Left lobe of liver (tissue), 2 donors: ENCODE measurements around the gene LCNL1. TPM values are rescaled to one million over a fixed set of nuclear protein-coding genes. Genes with fewer than 3 reads are reported as not detected.

Experiments
- ATAC-seq: fragments of 200-7000 bp; cut with Tn5 transposase; one replicate; pipeline ENCODE4 v1.9.1; 2020; ENCODE audit warnings: mild to moderate bottlenecking, moderate library complexity
- DNase-seq: peaks from one replicate; pipeline ENCODE4 v3.0.0-alpha.2; 2020; ENCODE audit warnings: low spot score
- total RNA-seq: library from RNA; stranded (reverse); gene quantifications from one replicate; pipeline ENCODE4 v1.2.1, GENCODE V29; 2021
- donor health status: DM: no; HTN: no; CAD: no; lungs with moderate emphysema.
- donor health status: DM: no; HTN: yes; CAD: no.

Gene LCNL1
- total RNA-seq, 1 donor from 2014 or later, result not detected

GRCh38 chr9:136946228-136947027, 36.4 kb upstream of the LCNL1 start:
- DNase-seq (no peak), ATAC-seq (no peak)

- DNase-seq (peak; percentile 80), ATAC-seq (peak; percentile 3)
Observed at GRCh38 chr9:136947028-136947891, 35.5 kb upstream of the LCNL1 start.

GRCh38 chr9:136947955-136948510, 34.8 kb upstream of the LCNL1 start:
- no peak for ATAC-seq
- DNase-seq, result peak; percentile 73

- ATAC-seq (peak; percentile 2), DNase-seq (no peak)
Observed at GRCh38 chr9:136949239-136949816, 33.5 kb upstream of the LCNL1 start.

GRCh38 chr9:136949817-136950655, 32.8 kb upstream of the LCNL1 start:
- ATAC-seq, result peak; percentile 67

GRCh38 chr9:136950656-136951276, 32.0 kb upstream of the LCNL1 start:
- peak; percentile 72 for DNase-seq
- peak; percentile 22 for ATAC-seq

More at GRCh38 chr9:136949817-136950655, 32.8 kb upstream of the LCNL1 start:
- peak; percentile 100 for DNase-seq

- ATAC-seq (no peak), DNase-seq (no peak)
Observed at GRCh38 chr9:136951541-136952320, 31.1 kb upstream of the LCNL1 start, which contains the start of gene LCN12. Gene LCN12 (plus strand): TSS chr9:136952273. CDS start chr9:136952328, 55 bp downstream.

GRCh38 chr9:136952321-136952850, 30.4 kb upstream of the LCNL1 start:
- DNase-seq, result no peak

GRCh38 chr9:136952876-136953770, 29.7 kb upstream of the LCNL1 start:
- DNase-seq (no peak), ATAC-seq (no peak)

More at GRCh38 chr9:136952321-136952850, 30.4 kb upstream of the LCNL1 start:
- ATAC-seq, result no peak

GRCh38 chr9:136953771-136954269, 29.0 kb upstream of the LCNL1 start:
- ATAC-seq, result no peak
- DNase-seq, result no peak

- no peak for ATAC-seq
- no peak for DNase-seq
Observed at GRCh38 chr9:136954270-136955083, 28.3 kb upstream of the LCNL1 start.

GRCh38 chr9:136955202-136955942, 27.4 kb upstream of the LCNL1 start:
- DNase-seq (no peak), ATAC-seq (no peak)

- DNase-seq (no peak), ATAC-seq (no peak)
Observed at GRCh38 chr9:136955943-136956335, 26.9 kb upstream of the LCNL1 start.

- ATAC-seq (no peak), DNase-seq (no peak)
Observed at GRCh38 chr9:136956604-136957003, 26.2 kb upstream of the LCNL1 start.

- no peak for ATAC-seq
Observed at GRCh38 chr9:136957461-136957860, 25.3 kb upstream of the LCNL1 start.

GRCh38 chr9:136957901-136958300, 24.9 kb upstream of the LCNL1 start:
- ATAC-seq, result no peak
- DNase-seq, result no peak

More at GRCh38 chr9:136957461-136957860, 25.3 kb upstream of the LCNL1 start:
- no peak for DNase-seq
